GM12872 (cell line): ENCODE data around the gene PFAS.

Experiments
- CTCF ChIP-seq: IDR thresholded peaks from 3 replicates; pipeline ENCODE4 v1.5.1; 2011; ENCODE audit warnings: low read depth, mild to moderate bottlenecking, low read length, moderate library complexity; ENCODE audit not compliant: insufficient read depth

Gene PFAS

DNA sequence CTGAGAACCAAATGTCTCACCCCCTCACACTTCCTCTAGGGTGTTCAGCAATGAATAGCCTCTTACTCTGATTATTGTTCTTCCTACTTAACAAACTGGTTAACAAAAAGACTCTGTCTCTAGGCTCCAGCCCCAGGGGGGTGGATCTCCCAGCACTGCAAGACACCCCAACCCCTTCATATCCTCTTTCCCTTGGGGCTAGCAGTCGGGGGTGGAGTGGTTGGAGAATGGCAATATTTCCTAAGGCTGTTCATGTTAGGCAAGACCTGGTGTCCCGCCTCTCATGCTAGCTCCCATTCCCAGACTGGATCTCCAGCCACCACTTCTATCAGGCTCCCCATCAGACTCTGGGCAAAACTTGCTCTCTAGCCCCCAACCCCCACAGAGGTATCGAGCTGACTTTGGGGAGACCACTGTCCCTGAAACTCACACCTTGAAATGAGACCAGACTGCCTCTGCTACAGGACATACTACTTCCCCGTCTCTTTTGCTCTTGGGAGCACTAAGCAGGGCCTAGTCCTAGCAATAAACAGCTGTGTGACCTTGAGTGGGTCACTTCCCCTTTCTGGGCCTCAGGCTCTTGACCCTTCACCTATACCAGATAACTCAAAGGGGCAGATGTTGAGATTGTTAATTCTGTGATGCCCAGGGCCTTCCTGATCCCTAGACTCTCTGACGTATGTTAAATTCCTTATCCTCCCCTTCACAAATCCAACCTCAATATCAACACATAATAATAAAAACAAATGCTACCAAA lies 43.7 kb downstream of the PFAS start:
- no peak for TF ChIP-seq CTCF

DNA sequence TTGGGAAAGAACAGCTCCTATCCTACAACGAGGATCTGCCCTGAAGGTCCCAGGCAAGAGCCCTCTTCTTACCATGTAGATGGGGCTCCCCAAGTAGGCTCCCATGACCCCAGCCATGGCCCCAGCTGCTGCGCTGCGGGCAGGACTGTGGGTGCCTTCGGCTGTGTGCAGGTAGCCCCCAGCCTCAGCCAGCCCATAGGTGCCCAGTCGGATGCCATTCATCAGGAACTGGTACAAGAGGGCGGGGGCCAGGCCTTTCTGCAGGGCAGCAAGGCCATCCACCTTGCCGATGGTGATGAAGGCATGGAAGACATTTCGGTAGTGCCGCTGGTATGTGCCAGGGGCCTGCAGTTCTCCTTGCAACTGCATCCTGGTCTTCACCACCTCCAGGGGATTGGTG lies 45.3 kb downstream of the PFAS start:
- no peak for TF ChIP-seq CTCF

DNA sequence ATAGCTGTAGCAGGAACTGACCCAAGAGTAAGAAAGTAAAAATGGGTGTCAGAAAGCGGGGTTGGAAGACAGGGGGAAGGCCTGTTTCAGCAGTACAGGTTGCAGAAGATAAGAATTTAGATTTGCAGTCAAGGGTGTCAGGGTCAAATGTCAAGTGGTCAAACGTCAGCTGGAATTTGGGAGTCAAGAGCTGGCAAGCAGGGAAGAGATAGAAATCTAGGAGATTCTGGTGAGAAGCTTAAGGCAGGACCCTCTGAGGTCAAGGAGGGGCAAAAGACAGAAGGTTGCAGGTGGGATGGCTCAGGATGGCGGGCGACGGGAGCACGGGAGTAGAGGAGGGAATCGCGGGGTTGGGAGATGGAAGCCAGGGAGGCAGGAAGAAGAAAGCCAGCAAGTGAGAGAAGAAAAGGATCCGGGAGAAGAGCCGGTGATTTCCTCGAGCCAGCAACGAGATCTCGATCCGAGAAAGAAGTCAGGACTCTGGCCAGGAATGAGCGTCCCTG lies 45.8 kb downstream of the PFAS start:
- no peak for TF ChIP-seq CTCF

GRCh38 chr17:8300226-8300625 lies 51.1 kb downstream of the PFAS start:
- no peak for TF ChIP-seq CTCF

DNA sequence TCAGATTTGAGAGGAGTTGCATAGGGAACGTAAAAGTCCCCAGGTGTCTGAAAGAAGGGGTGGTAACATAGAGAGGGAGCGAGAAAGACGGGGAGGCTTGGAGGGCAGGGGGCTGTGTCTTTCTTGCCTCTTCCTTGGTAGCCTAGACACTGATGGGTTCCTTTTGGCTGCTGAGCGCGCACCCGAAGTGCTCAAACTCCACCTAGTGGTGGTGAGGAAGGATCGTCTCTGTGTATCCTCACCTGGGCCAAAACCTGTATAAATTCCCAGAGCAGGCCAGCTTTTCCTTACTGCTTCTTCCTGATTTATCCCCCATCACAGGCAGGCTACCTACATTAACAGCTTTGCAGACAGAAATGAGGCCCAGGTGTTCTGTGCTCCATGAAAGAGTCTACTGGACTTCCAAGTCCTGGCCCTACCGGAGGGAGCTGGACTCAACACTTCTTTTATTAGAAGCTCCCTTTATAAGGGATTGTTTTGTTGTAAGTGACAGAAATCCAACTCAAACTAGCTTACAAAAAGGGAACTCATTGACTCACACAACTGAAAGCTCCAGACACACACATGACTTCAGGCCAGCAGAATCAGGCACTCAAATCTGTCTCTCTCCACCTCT lies 51.6 kb downstream of the PFAS start:
- TF ChIP-seq CTCF: peak; percentile 95

GRCh38 chr17:8310601-8311123 lies 61.6 kb downstream of the PFAS start:
- TF ChIP-seq CTCF: no peak

GRCh38 chr17:8311131-8311790 lies 62.2 kb downstream of the PFAS start:
- TF ChIP-seq CTCF: no peak
